Measurements from ENCODE around the gene KRTAP12-4.
A peak's percentile ranks its signal among the peaks of the same experiment; 100 is the strongest.
"Not testable (repeated sequence)": the region's sequence is repeated elsewhere in the genome, so short reads cannot be mapped to it uniquely, and the experiment has no call there.

KRTAP12-4 gene, protein sequence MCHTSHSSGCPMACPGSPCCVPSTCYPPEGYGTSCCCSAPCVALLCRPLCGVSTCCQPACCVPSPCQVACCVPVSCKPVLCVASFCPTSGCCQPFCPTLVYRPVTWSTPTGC

GRCh38 chr21:44654576-44655175, at the start of gene KRTAP12-4:
Gene KRTAP12-4 (minus strand): TSS chr21:44654659. CDS start chr21:44654614, 45 bp downstream.
- DNase-seq, result peak in 3 of 6 experiments; percentile 23 to 41 (median 35)

GRCh38 chr21:44703731-44704635, 49.5 kb upstream of the KRTAP12-4 start:
- no peak for DNase-seq

DNA sequence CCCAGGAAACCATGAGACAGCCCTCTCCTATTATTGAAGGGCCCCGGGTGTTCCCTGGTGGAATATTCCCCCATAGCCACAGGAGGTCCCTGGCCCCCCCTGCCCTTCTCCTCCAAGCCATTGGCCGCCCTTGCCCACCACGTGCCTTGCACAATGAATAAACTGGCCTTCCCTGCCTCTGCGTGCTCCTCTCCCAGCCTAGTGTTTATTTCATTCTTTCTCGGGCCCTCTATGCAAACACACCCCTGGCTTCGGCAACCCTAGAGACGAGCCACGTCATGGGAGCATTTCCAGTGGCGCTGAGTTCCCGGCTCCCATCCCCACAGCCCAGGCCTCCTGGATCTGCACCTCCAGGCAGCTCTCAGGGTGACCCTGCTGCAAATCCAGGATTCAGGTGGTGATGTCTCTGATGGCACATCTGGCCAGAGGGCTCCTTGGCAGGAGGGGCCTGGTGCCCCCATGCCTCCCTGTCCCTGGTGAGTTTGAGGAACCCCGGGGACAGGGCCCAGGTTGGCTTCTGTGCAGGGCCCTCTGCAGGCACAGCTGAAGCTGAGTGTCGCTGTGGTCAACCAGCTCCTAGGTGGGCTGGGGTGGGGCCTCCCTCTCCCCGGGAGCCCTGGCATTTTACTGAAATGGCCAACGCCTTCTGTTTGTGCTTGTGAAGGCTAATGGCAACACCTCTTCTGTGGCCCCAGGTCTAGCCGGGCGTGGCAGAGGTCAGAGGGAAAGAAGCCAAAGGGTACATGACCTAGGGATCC, 48.7 kb upstream of the KRTAP12-4 start:
- DNase-seq, result no peak

DNA sequence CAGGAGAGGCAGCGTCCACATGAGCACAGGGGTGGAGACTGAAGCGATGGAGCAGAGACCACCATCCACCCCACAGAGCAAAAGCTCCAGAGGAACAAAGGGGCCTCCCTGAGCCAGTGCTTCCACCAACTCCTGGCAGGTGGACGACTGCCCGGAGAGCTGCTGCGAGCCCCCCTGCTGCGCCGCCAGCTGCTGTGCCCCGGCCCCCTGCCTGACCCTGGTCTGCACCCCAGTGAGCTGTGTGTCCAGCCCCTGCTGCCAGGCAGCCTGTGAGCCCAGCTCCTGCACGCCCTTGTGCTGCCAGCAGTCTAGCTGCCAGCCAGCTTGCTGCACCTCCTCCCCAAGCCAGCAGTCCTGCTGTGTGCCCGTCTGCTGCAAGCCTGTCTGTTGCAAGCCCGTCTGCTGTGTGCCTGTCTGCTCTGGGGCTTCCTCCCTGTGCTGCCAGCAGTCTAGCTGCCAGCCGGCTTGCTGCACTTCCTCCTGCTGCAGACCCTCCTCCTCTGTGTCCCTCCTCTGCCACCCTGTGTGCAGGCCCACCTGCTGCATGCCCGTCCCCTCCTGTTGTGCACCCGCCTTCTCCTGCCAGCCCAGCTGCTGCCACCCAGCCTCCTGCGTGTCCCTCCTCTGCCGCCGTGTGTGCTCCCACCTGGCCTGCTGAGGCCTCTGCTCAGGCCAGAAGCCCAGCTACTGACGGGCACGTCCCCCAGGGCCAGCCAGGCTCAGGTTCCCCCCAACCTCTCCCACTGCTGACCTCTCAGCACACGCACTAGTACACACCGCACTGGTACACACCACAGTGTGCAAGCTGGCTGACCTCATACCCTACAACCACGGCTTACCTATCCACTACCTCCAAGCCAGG, 47.9 kb upstream of the KRTAP12-4 start:
- DNase-seq, result no peak

- DNase-seq, result no peak
Measured at GRCh38 chr21:44701541-44701940, 47.1 kb upstream of the KRTAP12-4 start.

DNA sequence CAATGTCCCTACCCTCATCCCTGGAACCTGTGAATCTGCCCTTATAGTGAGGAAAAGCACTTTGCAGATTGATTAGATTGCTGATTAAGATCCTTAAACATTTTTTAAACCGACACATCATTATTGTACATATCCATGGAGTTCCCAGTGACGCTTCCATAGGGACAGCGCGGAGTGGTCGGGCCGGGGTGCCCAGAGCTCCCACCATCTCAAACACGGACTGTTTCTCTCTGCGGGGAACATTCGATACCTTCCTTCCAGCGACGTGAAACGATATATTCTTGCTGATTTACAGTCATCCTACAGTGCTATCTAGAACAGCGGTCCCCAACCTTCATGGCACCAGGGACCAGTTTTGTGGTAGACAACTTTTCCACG, 46.6 kb upstream of the KRTAP12-4 start:
- no peak for DNase-seq

- DNase-seq, result no peak
Measured at GRCh38 chr21:44700101-44701022, 45.9 kb upstream of the KRTAP12-4 start.

- no peak for DNase-seq
Measured at GRCh38 chr21:44699502-44700001, 45.1 kb upstream of the KRTAP12-4 start.

DNA sequence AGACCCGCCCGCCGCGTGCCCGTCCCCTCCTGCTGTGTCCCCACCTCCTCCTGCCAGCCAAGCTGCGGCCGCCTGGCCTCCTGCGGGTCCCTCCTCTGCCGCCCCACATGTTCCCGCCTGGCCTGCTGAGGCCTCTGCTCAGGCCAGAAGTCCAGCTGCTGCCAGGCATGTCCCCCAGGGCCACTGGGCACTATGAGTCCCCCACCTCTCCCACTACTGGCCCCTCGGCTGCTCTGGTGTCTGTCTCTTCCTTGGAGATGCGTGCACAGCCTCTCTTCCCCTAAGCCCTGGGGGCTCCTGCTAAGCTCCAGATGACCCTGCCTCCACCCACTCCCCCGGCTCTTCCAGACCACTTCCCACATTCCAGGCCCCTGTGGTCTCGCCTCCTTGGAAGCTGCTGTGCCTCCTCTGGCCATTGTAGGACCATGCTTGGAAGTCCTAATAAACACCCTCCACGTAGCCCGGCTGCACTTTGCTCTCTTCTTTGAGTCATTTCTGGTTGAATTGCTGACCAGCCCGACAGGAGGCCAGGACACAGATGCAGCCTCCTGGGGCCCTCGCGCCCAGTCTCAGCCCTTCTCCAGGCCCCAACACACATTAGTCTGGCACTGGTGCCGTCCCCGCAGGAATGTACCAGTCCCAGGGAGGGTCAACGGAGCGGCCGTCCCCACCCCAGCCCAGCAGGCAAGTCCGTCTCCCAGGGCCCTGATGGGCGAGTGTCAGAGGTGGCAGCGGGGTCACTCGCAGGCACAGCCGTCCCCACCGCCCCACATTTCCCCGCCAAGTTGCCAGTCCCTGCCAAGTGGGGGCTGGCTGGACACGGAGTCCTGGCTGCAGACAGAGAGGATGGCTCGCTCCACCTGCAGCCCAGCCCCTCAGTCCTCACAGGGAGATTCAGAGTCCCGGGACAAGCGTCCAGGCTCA, 43.6 kb upstream of the KRTAP12-4 start:
- DNase-seq, result no peak

GRCh38 chr21:44697172-44697810, 42.8 kb upstream of the KRTAP12-4 start, which contains the start of gene KRTAP10-12:
Gene KRTAP10-12 (plus strand): TSS chr21:44697172. CDS start chr21:44697202, 30 bp downstream.
- not testable (repeated sequence) for DNase-seq

DNA sequence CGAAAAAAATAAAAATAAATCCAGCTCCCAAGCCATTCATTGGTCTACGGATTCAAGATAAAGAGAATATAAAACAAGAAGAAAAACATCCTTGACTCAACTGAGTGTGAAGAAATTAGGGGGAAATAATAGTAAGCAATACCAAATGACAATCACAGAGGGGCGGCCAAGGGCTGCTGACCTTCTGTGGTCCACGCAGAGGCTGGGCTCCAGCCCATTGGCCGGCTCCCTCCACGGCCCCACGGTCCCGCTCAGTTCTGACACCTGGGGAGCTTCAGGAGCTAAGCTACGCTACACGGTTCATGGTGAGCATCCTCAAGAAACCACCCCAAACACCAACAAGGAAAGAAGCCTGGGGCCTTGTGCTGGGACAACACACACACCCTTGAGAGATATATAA, 42.1 kb upstream of the KRTAP12-4 start:
- DNase-seq, result no peak

DNA sequence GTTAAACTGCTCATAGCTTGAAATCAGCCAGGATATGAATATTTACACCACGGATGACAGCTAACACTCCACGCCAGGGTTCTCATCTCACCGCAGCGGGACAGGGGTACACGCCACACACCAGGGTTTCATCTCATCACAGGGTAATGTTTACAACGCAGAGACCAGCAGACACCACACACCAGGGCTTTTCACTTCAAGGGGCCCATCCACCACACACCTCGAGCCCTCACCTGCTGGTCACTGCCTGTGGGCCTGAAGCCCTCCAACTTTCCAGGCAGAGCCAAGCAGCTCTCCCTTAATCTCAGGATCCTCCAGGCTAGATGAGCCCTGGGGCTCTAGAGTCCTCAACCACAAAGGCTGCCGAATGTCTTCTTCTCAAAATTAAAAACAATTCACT, 41.2 kb upstream of the KRTAP12-4 start:
- DNase-seq, result no peak

DNA sequence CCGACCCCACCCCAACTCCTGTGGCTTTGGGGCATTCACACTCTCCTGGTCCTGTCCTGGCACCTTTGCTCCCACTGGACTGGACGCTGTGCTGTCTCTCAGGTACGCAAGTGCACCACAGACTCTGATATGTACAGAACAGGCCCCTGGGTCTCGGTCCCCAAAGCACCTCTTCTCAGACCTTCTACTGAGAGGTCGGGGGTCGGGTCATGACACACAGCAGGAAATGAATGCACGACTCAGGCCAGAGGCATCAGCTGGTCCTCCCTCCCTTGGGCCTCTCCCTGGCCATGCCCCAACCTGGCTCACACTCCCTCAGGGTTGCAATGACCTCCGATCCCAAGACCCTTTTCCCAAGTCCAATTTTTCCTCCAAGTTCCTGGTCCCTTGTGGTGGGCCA, 40.7 kb upstream of the KRTAP12-4 start:
- no peak for DNase-seq

- no peak for DNase-seq
Measured at GRCh38 chr21:44694776-44695175, 40.3 kb upstream of the KRTAP12-4 start.

GRCh38 chr21:44692798-44693512, 38.5 kb upstream of the KRTAP12-4 start:
- no peak for DNase-seq

- DNase-seq, result peak in 1 of 6 experiments; percentile 35
Measured at GRCh38 chr21:44691686-44692085, 37.2 kb upstream of the KRTAP12-4 start.

DNA sequence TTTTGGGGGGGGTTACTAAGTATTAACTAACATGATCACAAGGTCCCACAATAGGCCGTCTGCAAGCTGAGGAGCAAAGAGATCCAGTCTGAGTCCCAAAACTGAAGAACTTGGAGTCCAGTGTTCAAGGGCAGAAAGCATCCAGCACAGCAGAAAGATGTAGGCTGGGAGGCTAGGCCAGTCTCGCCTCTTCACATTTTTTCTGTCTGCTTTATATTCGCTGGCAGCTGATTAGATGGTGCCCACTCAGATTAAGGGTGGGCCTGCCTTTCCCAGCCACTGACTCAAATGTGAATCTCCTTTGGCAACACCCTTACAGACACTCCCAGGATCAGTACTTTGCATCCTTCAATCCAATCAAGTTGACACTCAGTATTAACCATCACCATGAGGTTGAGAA, 35.3 kb upstream of the KRTAP12-4 start:
- DNase-seq, result not testable (repeated sequence)

GRCh38 chr21:44687671-44688070, 33.2 kb upstream of the KRTAP12-4 start:
- DNase-seq, result no peak

Measured in stimulated activated naive CD4-positive, alpha-beta T cell (primary cell).